ENCODE results near the gene FASLG.
"Not testable (repeated sequence)": the region's sequence is repeated elsewhere in the genome, so short reads cannot be mapped to it uniquely, and the experiment has no call there.

FASLG gene, protein sequence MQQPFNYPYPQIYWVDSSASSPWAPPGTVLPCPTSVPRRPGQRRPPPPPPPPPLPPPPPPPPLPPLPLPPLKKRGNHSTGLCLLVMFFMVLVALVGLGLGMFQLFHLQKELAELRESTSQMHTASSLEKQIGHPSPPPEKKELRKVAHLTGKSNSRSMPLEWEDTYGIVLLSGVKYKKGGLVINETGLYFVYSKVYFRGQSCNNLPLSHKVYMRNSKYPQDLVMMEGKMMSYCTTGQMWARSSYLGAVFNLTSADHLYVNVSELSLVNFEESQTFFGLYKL
- total RNA-seq, result 0 to 1.7 (median 0) reads per million in 17 experiments

DNA sequence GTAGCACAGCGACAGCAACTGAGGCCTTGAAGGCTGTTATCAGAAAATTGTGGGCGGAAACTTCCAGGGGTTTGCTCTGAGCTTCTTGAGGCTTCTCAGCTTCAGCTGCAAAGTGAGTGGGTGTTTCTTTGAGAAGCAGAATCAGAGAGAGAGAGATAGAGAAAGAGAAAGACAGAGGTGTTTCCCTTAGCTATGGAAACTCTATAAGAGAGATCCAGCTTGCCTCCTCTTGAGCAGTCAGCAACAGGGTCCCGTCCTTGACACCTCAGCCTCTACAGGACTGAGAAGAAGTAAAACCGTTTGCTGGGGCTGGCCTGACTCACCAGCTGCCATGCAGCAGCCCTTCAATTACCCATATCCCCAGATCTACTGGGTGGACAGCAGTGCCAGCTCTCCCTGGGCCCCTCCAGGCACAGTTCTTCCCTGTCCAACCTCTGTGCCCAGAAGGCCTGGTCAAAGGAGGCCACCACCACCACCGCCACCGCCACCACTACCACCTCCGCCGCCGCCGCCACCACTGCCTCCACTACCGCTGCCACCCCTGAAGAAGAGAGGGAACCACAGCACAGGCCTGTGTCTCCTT is at the start of gene FASLG:
FASLG (plus strand) TSS at position 233 of the 583 bp plus-strand sequence; CDS start at position 332, 99 bp downstream.
- DNase-seq, result no peak

DNA sequence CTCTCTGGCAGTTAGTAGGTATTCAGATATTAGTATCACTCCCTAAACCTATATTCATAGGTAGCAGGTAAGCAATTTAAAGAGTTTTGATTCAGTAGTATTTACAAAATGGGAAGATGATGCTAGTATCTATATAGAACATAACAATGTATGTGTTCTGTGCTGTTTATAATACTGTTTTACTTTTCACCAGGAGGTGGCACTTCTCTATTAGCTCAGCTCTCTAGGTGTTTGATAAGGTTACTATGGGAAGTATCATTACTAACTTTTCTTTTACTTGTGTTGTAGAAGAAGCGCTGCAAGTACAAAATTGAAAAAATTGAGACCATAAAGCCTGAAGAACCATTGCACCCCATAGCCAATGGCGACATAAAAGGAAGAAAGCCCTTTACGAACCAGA is 49.4 kb upstream of the FASLG start:
- DNase-seq, result peak in 2 of 4 experiments; percentile 26 to 35

DNA sequence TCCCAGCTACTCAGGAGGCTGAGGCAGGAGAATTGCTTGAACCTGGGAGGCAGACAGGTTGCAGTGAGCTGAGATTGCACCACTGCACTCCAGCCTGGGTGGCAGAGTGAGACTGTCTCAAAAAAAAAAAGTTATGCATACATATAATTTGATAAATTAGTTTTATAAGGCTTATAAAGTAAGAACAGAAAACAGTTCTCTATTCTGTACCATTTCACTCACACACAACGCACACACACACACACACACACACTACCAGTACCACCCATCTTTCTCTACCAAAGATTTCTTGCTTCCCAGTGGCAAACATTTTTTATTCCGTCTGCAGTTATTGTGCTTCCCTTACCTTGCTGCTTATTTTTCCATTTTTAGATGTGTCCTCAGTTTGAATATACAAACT is 46.4 kb upstream of the FASLG start:
- DNase-seq, result no peak

DNA sequence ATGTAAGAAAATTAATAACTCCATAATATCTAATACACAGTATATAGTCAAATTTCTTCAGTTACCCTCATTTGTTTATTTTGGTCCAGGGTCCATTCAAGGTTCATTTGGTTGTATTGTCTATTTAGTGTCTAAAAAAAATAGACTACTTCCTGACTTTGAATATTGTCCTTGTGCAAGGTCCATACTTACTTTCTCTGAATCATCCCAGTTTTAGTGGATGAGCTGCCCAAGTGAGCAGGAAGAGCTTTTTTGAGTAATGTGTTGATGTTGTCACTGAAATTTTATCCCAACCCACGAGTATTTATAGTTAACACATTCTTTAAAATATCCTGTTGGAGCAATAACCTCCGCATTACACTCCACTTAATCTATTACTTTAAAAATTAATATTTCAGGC is 45.6 kb upstream of the FASLG start:
- no peak for DNase-seq

DNA sequence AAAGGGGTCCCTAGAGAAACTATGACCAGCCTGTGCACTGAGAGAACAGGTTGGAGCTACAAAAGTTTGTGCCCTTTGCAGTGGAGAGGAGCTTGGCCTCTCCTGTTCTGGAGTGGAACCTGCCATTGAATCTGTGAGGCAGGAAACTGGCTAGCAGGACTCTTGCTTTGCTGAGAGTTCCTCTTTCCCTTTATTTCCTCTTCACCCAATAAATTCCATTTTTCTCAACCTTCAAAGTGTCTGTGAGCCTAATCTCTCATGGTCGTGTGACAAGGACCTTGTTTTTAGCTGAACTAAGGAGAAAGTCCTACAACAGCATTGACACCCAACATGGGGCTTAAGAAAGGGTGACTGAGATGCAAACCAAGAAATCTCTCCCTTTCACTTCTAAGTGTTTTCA is 42.7 kb upstream of the FASLG start:
- peak; percentile 15 to 58 (median 44) for DNase-seq

DNA sequence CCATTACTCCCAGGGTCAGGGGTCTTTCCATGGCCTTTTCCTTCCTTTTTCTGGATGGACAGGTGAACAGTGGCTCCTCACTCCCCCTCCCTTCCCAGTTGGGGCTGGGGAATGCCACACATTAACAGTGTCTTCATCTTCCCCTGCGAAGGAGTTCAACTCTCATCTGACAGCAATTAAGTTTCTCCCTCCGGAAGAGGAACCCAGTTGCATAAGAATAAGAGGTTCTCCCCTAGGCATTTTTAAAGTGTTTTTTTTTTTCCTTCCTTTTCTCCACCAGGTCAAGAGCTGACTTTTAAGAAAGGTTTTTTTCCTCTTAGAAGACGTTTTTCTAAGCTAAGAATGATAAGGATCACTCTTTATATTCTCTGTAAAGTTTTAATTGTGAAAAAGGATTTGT is 42.3 kb upstream of the FASLG start:
- DNase-seq, result peak in 3 of 4 experiments; percentile 15 to 56 (median 44)

DNA sequence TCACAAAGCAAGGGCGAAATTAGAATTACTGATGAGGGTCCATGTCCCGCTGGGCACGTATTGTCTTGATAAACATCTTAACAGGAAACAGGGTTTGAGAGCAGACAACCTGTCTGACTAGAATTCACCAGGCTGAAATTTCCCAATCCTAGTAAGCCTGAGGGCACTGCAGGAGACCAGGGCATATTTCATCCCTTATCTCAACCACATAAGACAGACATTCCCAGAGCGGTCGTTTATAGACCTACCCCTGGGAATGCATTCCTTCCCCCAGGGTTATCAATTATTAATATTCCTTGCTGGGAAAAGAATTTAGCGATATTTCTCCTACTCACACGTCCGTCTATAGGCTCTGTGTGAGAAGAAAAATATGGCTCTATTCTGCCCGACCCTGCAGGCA is 38.3 kb upstream of the FASLG start:
- DNase-seq, result not testable (repeated sequence)

DNA sequence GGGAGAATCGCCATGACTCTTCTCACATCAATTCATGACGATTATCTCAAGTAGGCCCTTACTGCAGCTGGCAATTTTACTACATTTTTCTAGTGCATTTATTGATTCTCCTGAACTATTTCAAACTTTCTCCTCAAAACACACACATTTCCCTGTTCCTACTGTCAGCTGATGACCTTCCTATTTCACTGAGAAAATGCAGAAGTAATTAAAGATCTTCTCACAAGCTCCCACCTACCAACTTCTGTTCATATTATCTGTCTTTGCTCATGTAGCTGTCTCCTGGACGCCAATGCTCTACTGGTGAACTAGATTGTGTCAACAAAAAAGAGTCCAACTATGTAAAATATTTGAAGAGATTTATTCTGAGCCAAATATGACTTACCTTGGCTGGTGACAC is 36.4 kb upstream of the FASLG start:
- DNase-seq, result peak; percentile 19 to 62 (median 40)

DNA sequence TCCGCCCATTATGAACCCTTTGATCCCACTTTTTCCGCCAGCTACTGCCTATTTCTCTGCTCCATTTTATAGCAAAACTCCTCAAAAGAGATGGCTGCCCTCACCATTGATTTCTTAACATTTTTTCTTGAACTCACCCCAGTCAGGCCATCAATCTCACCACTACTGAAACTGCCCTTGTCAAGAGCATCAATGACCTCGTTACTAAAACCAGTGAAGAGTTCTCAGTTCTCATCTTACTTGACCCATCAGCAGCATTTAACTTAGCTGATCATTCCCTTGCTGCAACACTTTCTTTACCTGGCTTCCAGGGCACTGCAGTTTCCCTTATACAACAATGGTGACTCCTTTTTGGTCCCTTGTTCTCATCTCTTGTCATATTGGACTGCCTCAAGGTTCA is 35.2 kb upstream of the FASLG start:
- DNase-seq, result no peak

DNA sequence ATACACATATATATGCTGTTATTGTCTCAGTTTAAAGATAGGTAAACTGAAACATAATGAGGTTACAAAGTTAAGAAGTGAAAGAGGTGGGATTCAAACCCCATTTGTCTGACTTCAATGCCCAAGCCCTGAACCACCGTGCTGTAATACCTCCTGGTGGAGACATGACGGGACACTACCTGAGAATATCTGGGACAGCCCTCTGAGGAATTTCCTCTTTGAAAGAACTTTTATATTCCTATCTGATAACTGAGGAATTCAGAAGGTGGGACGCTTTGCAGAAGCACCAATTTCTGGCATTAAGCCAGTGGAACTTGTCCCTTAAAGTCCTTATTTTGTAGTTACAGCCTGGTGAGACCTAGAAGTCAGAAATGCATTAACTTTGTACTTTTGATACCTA is 32.1 kb upstream of the FASLG start:
- no peak for DNase-seq

DNA sequence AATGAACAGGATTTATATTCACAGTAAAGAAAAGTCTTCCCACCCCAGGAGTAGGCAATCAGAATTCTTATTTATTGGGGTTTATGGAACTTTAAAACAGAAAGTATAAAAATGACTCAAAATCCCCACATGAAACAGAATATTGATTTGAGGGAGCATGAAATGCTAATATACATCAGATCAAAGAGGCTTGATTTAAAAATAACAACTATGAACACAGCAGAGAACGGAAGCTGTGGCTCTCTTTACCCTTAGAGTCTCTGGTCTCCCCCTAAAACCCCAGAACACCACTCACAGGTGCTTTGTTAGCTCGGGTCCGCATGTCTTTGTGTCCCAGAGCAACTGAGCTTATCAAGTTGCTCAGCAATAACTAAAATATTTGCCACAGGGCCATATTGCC is 31.2 kb upstream of the FASLG start:
- no peak for DNase-seq

DNA sequence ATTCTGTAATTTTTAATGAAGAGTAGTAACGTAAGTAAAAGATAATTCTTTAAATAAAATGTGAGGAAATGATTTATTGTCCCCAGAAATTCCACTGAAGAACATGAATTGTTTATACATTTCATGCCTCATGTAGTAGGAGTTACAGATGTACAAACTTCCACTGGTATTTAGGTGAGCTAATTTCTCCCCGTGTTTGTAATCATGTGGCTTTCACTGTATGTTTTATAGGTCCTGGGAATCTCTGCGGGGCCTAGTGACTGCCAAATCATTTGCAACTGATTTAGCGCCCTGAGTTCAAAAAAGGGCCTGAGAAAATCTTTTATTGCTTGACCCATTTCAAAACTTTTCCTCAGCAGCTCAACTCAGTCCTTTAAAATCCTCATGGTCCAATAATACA is 30.5 kb upstream of the FASLG start:
- no peak for DNase-seq

DNA sequence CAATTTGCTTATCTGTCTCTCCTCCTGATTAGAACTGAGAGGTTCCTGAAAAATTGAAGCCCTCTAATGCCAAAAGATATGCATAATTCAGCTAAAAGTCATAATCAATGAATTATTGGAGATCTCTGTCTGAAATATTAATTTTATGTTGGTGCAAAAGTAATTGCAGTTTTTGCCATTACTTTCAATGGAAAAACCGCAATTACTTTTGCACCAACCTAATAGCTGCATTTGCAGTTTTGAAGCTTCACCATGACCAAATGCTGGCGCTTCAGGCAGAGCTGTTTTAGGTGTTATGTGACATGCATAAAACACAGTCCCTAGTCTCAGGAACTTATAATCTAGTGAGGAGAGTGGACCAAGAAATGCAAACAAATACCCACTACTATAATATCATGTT is 29.7 kb upstream of the FASLG start:
- no peak for DNase-seq

DNA sequence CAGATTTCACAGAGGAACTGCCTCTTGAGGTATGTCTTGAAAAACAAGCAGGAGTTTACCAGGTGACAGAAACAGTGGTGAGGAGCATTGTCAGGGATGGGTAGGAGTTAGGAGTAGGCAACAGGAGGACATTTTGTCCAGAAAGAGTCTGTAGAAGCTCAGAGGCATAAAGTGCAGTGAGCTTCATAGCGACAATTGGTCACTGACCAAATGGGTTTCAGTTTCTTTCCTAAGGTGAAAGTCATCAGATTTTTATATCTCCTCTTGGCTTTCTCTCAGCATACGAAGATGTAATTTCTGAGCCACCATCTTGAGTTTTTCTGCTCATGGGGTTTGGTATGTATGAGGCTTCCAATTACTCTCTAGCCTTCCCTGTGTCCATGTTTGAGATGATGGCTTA is 29.3 kb upstream of the FASLG start:
- no peak for DNase-seq

DNA sequence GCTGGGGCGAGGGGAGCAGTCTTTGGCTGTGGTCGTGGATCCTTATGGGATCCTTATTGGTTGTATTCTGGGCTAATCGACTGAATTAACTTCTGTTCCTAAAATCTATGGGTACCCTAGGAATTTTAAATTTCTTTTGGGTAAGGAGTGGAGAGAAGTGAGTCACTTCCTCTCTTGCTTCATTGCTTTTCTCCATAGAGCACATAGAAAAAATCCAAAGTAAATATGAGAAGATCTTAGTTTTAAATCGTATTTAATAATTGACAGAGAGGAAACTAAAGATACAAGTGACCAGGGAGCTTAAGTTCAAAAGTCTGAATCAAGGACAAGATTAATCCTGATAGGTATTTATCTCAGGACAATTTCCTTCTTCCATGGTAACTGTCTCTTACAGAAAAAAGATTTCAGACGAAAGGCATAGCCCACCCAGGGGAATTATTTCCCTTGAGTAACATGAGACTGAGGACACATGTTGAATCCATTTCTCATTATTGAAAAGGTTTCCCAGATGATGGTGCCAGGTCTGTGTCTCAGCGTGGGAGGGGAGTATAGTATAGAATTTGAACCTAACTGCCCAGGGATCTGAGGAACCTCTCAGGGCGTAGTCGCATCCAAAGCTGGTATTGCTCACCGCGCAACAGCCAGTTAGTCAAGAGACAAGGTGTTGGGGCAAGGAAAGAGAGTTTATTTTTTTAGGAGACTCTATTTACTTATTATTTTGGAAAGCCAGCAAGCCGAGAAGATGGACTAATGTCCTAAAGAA is 28.7 kb upstream of the FASLG start:
- peak in 2 of 4 experiments; percentile 41 to 51 for DNase-seq

DNA sequence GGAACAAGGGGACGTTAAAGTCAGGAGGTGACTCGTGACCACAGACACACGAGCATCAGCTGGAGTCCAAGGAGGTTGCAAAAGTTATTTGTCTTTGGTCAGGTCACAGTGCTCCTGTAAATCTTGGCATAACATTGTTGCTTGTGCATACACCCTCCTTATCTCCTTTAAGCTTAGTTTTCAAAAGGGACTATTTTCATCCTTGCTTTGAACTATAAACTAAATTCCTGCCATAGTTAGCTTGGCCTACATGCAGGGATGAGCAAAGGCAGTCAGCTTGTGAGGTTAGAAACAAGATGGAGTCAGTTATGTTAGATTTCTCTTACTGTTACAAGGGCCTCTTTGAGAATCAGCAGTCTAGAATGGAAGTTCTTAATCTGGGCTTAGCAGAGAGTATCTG is 28.0 kb upstream of the FASLG start:
- DNase-seq, result no peak

DNA sequence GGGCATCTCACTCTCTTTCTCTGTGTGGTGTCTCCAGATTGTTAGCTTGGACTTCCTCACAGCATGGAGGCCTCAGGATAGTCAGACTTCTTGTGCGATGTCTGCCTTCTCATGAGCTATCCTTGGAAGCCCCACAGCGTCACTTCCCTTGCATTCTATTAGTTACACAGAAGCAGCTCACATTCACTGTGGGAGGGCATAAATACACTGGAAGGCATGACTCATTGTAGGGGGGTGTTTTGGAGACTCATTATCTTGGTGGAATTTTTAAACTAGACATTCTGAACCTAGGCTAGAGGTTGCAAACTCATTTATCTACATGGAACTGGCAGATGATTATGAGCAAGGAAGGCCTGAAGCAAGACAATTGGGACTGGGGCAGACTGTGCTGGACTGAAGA is 21.4 kb upstream of the FASLG start:
- DNase-seq, result peak; percentile 15 to 60 (median 25)

DNA sequence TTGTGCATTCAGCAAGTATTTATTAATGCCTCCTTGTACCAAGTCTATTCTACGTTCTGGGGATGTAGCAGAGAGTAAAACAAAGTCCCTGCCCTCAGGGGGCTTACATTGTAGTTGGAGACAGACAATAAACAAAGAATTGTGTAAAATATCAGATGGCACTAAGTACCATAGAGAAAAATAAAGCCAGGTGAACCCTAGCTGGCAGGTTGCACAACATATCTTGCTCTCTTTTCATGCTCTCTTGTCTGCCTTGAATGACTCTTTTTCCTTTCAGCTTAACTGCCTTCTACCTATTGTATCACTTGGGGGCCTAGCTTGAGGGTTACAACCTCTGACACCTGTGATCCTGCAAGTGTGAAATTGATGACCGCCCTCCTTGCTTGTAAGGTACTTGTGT is 20.7 kb upstream of the FASLG start:
- no peak for DNase-seq

DNA sequence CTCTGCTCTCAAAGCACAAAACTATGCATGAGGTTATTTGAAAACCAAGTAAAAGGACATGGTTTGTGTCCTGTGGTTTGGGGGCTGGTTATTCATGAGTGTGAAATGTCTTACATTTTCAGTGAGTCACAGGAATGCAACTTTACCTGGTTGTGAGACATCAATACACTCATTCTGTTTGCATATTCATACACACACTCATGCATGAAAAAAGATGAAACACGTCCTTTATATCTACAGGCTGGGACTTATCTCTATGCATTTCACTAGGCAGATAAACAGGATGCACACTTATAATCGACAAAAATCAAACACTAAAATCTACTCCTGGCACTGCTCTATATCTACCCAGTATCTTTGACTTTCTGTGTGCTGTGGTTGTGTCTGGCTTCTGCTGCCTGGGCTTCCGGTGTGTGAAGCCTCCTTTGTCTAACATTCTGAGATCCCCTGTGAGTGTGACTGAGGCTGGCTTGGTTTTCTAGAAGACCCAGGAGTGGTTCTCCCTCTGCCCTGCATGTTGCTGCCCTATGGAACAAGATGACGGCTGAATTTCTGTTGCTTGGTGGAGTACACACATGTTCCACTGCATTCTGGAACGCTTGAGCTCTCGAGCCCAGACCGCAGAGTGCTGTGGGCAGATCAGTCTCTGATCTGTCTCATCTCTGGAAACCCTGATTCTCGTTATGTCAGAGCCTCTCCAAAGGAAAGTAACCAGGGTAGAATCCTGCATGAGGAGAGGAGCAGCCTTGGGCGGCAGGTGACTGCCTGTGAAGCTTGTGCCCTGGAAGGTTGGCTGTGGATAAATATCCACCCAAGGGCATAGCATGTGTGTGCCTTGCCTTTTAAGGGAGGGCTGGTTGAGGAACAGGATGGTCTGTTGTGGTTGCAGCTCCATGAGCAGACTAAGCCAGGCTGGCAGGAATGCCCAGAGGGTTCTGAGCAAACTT is 19.7 kb upstream of the FASLG start:
- no peak for DNase-seq

DNA sequence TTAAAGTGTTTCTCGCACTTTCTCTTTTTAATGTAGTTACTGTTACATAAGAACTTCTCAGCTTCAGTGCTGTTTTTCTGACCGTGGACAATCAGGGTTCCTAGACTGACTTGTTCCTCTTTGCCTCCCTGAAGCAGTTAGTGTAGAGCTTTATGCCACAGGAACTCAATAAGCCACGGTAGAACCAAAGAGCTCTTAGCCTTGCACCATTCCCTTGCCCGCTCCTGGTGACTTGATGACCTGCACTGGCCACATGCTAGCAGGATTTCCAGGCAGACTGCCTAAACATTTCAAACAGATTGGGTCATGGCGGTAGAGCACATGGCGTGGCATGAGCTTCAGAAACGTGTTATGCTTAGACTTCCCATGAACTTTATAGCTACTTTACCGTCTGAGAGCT is 18.8 kb upstream of the FASLG start:
- DNase-seq, result peak; percentile 18 to 59 (median 47)

DNA sequence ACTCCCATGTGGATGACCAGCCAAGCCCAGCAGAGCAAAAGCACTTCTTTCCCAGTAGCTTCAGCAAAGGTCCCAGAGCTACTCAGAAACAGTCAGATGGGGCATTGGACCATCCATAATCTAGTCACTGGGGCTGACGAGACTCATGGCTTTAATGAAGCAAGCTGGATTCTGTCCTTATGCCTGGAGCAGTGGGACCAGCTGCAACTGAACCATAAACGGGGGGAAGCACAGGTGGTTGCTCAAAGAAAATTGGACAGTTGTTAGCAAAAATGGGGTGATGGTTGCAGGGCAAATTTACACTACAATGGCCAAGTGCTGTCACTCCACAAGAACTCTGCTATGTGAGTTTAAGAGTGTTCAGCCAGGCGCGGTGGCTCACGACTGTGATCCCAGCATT is 17.4 kb upstream of the FASLG start:
- no peak for DNase-seq

DNA sequence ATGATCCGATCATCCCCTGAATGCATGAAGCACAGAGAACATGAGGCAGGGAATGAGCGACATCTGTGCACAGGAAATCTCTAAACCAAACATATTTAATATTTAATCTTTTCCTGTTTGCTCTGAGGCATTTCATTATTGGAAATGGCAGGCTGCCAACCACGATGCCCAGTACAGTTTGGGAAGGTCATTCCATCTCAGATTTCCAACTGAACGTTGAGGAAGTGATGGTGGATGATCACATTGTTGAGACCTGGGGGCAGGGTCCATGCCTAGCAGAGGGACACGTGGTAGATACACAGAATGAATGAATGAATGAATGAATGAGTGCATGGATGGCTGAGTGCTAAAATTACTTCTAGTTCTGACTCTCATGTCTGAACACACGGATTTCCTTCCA is 15.9 kb upstream of the FASLG start:
- no peak for DNase-seq

DNA sequence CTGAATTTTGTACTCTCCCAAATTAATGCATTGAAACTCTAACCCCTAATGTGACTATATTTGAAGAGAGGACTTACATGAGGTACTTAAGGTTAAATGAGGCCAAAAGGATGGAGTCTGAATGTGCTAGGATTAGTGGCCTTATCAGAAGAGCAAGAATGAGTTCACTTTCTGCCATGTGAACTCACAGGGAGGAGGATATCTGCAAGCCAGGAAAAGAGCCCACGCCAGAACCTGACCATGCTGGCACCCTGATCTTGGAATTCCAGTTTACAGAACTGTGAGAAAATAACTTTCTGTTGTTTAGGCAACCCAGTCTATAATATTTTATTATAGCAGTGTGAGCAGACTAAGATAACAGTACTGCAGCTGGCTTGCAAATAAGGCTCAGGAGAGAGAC is 12.2 kb upstream of the FASLG start:
- no peak for DNase-seq
